ENCODE results near the gene MORN2. TPM values are rescaled to one million over a fixed set of nuclear protein-coding genes. Genes with fewer than 3 reads are reported as not detected.
A peak's percentile ranks its signal among the peaks of the same experiment; 100 is the strongest.

Gene MORN2
- total RNA-seq, 1 donor from 2014 or later: 17.9 TPM

DNA sequence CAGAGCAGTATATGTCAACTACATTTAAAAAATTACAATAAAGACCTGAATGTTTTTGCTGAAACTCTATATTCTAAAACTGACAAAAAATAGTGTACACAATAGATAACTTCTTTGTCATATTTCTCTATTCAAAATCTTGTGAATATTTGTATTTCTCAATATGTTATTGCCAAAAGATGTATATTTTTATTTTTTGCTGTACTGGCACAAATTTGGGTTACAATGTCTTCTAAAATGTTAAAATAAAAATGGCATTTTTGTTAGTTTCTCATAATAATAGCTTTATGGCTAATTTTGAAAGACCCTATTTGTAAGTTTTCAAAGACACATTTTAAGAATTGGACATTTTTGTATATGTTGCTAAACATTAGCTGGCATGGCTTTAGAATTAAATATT, 13.3 kb downstream of the MORN2 start:
- DNase-seq (ENCODE audit: low spot score in 2 of 2): no peak
- FAIRE-seq: peak; percentile 49

DNA sequence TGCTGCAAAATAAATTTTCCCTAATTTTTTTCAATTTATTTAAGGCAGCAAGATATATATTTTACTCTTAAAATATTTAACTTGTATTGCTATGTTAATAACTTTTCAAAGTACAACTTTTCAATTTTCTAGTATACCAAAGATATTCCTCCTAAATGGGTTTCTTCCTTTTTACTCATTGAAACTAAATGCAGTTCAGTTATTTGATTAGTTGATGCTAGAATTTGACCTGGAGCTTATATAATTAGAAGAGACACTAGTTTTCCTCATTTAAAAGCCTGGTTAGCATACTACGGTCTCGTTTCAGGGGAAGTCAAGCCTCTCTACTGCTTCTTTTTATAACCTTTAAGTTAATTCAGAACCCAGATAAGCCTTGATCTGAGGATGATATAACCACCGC, 13.8 kb downstream of the MORN2 start, which contains the start of gene ARHGEF33:
ARHGEF33 (plus strand) TSS at position 301 of the 400 bp plus-strand sequence. CDS start 29,573 bp downstream, outside the sequence.
- DNase-seq (ENCODE audit: low spot score in 2 of 2) (no peak), FAIRE-seq (no peak)

DNA sequence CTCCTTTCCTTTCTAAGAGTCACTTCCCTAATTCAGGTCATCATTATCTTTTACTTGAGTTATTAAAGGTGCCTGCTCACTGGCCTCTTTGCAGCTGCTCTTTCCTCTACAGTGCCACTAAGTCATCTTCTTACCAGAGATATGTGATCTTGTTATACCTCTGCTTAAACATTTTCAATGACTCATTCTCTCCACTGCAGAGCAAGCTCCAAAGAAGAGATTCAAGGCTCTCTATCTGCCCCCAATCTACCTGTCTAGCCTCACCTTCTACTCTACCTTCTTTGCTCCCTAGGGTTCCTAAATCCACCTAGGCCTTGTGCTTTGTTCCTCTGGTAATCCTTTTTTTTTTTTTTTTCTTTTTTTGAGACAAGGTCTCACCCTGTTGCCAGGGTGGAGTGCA, 17.0 kb downstream of the MORN2 start:
- no peak for DNase-seq (ENCODE audit: low spot score in 2 of 2)
- FAIRE-seq: no peak

DNA sequence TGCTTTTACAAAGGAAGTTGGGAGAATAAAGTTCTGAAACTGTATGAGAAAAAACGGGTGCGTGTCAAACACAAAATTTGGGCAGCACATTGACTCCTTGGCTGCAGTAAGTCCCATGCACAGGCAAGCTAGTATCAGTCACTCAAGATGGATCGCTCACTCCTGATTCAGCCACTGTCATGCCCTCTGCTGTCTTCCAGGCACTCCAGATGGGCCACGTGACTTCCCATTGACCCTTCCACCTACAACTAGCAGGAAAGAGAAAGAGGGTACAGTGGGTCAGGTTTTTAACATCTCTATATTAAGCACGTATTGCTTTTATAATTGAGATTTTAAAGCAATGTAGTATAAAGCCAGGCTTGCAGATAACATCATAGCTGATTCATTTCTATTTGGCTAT, 22.5 kb downstream of the MORN2 start:
- FAIRE-seq (no peak), DNase-seq (ENCODE audit: low spot score in 2 of 2) (no peak)

DNA sequence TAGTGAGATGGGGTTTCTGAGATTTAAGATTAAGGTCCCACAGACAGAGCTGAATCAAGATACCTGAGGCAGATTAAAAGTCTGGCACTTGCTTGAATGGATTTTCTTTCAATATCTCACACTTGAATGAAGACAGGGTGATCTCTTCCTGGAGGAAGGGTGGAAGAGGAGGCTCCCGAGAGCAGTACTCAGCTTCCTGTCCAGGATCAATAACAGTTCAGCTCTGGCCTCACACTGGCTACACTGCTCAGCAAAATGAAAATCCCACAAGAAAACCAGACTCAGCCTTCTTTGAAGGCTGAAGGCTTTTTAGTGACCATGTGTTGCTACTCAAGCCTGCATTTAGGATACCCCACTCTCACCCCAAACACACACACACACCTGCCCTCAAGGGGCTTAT, 24.9 kb downstream of the MORN2 start:
- no peak for FAIRE-seq
- DNase-seq (ENCODE audit: low spot score in 2 of 2): no peak

DNA sequence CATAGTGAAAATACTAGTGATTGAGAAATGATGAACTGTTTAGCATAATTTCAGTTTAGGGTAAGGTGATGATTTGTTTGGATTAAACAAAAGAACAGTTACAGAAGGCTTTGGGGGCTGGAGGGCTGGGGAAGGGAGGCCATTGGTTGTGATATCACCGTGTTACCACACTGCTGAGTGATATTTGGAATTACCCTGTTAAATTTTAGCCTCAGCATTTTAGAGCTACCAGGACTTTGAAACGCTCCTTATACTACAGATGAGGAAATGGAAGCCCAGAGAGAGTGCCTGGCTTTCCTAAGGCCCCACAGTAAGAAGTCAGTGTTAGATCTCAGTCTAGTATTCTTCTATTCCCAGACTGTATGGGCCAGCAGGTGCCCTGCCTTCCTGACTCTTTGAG, 29.5 kb downstream of the MORN2 start:
- DNase-seq (ENCODE audit: low spot score in 2 of 2) (no peak), FAIRE-seq (no peak)

DNA sequence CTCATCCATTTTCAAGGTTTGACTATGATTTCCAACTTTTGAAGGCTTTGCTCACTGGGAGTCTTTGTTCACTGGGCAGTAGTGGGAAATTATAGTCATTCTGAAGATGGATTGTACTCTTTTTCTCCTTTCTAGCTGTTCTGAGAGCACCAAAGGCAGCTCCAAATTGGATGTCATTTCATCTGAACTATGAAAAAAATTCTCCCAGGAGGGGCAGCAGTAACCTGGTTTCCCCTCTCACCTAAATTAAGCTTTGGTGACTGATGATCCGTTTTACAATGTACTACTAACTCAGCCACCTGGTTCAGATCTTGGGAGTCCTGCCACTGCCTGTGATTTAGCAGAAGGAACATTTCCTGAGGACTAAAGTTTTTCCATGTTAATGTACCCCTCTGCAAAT, 31.5 kb downstream of the MORN2 start:
- DNase-seq (ENCODE audit: low spot score in 2 of 2): no peak
- no peak for FAIRE-seq

DNA sequence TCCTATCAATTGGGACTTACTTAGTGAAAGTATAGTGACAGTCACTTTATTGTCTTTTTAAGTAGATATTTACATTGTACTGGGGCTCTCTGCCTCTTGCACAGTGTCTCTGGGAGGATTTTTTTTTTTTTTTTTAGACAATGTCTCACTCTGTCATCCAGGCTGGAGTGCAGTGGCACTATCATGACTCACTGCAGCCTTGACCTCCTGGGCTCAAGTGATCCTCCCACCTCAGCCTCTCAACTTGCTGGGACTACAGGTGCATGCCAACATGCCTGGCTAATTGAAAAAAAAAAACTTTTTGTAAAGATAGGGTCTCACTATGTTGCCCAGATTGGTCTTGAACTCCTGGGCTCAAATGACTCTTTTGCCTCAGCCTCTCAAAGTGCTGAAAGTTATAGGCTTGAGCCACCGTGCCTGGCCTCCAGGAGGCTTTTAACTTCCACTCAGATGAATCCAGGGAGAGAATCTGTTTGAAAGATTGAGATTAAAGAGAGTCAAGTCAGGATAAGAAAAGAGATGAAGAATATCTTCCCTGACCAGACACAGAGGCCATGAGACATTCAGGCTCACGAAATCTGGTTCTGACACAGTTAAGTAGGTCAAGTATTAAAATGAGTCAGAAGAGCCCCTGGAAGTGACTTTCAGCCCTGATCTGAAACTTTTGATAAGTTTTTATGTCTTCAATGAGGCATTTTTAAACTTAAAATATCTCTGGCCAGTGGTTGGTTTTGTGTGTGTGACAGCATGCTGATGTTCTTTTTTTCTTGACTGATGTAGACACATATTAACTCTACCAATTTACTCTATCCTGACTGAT, 32.2 kb downstream of the MORN2 start:
- DNase-seq (ENCODE audit: low spot score in 2 of 2) (no peak), FAIRE-seq (no peak)

DNA sequence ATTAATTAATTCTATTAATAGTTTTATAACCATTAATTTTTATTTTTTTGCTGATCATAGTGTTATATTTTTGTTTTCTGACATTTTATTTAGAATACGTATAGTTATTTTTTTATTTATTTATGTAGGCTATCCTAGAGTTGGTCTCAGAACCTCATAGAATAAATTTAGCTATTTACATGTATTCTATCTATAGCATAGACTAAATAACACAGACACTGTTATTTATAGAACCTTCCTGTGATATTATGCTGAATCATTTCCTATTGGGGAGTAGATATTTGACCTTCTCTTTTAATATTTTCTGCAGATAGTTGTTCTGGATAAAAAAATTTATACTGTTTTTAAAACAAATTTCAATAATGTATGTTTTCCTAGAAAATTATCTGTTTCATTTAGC, 34.1 kb downstream of the MORN2 start:
- DNase-seq (ENCODE audit: low spot score in 2 of 2) (no peak), FAIRE-seq (no peak)

DNA sequence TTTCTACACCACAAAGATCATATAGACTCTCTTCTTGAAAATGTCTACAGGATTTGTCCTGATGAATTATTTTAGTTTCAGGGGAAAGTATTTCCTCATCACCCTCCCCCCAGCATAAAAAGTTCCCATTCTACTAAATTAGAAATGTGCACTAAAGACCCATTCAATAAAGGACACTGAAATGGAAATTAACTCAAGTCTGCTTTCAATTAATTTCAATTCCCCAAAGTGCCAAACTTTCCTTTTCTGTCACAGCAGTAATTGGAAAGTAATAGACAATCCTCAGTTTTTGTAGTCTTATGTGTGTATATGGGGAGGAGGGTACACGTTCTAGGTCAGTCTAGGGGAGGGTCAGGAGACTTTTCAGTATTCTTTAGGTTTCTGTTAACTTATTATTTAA, 35.4 kb downstream of the MORN2 start:
- no peak for FAIRE-seq
- no peak for DNase-seq (ENCODE audit: low spot score in 2 of 2)

DNA sequence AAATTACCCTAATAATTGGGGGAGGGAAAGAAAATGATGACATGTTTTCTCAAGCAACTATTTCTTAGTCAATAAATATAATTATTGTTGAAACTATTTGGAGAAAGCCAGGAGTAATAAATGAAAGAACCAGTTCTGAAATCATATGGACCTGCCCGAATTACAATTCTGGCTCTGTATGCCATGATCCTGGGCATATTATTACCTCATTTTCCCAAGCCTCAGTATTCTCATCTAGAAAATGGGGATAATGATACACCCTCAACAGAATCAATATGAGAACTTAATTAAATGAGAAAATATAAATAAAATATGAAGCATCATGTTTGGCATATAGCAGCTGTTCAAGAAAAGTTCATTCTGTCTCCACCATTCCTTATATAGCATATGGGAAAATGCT, 36.8 kb downstream of the MORN2 start:
- DNase-seq (ENCODE audit: low spot score in 2 of 2) (no peak), FAIRE-seq (no peak)

DNA sequence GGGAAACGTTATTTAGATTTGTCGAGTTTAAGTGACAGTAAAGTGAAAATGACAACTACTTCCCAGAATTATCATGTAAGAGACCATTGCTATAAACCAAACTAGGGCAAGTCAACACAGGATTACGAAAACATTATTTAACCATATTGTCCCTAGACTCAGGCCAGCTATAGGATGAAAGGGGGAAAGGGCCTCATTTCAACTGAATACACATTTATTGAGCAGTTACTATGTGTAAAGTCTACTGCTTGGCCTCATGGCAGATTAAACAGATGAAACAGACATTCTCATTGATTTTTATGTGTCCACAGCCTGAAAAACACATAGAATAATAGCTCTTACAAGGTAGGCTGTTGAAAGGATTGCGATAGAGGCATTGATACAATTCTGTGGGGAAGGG, 46.6 kb downstream of the MORN2 start:
- FAIRE-seq (no peak), DNase-seq (ENCODE audit: low spot score in 2 of 2) (no peak)

DNA sequence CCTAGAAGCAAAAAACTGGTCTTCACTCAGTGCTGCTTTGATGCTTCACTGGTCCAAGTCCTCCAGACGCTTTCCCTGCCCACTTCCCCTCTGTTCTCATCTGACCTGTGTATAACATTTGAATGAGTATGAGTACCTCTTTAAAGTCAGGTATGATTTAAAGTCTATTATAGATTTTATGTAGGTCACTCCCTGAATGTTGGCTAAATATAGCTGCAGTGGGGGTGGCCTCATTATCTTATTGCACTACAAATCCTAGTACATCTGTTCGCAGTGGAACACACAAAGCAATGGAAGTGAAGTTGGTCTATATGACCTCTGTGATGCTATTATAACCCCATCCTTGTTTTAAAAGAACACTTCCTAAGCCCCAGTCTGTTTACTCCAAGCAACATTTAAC, 47.1 kb downstream of the MORN2 start:
- DNase-seq (ENCODE audit: low spot score in 2 of 2) (no peak), FAIRE-seq (no peak)

DNA sequence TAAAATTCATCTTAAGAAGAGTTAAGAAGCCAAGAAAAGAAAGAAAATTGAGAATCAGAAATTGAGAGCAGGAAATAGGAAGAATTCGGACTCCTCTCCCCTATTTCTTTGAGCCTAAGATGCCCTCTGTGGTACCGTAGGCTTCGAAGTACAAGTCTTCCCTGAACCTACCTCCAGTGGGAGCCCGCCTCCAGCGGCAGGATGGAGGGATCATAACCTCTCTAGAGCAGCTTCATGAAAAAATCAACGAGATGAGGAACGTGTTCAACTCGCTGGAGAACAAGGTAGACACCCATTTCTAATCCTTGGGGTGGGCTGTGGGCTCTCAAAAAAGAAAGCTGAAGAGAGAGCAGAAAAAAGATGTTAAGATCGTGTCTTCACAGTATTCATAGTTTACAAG, 50.2 kb downstream of the MORN2 start:
- DNase-seq (ENCODE audit: low spot score in 2 of 2) (no peak), FAIRE-seq (no peak)

DNA sequence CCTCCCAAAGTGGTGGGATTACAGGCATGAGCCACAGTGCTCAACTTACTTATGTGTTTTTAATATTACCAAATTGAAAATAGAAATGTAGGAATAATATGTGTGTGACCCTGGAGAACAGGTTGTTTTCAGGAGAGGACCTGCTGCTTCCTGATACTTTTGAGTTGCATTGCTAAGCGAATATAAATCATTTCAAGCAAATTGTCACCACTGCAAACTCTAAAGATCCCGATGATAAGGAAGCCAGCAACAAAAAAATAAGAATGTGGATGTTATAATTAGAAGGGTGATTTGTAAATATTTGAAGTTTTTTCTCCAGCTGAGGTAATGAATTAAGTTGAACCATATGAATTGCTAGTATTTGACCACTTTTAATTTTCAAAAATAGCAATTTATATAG, 54.8 kb downstream of the MORN2 start:
- DNase-seq (ENCODE audit: low spot score in 2 of 2) (no peak), FAIRE-seq (no peak)

Small RNA genes within 50 kb of the gene (small RNA-seq; reads per million reads assigned to genes)
- gene RNU6-851P: not detected

Other genes with a start within 250 kb of the MORN2 start
- 2.9 TPM for gene GALM, start 209.9 kb upstream of the MORN2 start, total RNA-seq
- gene SRSF7, start 124.6 kb upstream of the MORN2 start, total RNA-seq: 120 TPM
- gene GEMIN6, start 97.8 kb upstream of the MORN2 start, total RNA-seq: 14.7 TPM
- 54.6 TPM for gene DHX57, start within 50 bp of the MORN2 start, total RNA-seq
- 2.4 TPM for gene ARHGEF33, start 13.9 kb downstream of the MORN2 start, total RNA-seq
- 26.5 TPM for gene SOS1, start 245.1 kb downstream of the MORN2 start, total RNA-seq

All from frontal cortex (tissue), 4 donors.